ENCODE results near the gene SAMD14.

The SAMD14 gene

GRCh38 chr17:50115756-50116155, 14.2 kb downstream of the SAMD14 start:
- Histone ChIP-seq H3K4me2 (ENCODE audit: low read length) (no peak overlapping the region), H3K9me3 (ENCODE audit: control insufficient read depth, low read length) (no peaks in the 10 kb centered on the region), H2AFZ (no peak overlapping the region), H3K36me3 (ENCODE audit: control insufficient read depth, insufficient read depth, low read length) (no peaks in the 10 kb centered on the region), H3K9ac (no peak overlapping the region), H3K4me3 (ENCODE audit: low read depth, low read length) (no peak overlapping the region), H3K79me2 (no peaks in the 10 kb centered on the region), H3K27me3 (ENCODE audit: control insufficient read depth, insufficient read depth, low read length) (no peaks in the 10 kb centered on the region), H3K4me1 (peaks cover 20% of the 10 kb centered on the region), H3K27ac (no peak overlapping the region)
- TF ChIP-seq CTCF (IDR thresholded peaks at IDR 0.05) = no peak

- Histone ChIP-seq H2AFZ (no peak overlapping the region), H3K36me3 (ENCODE audit: control insufficient read depth, insufficient read depth, low read length) (no peaks in the 10 kb centered on the region), H3K4me3 (ENCODE audit: low read depth, low read length) (no peak overlapping the region), H3K4me1 (peaks cover 20% of the 10 kb centered on the region), H3K79me2 (no peaks in the 10 kb centered on the region), H3K9me3 (ENCODE audit: control insufficient read depth, low read length) (no peaks in the 10 kb centered on the region), H3K27me3 (ENCODE audit: control insufficient read depth, insufficient read depth, low read length) (no peaks in the 10 kb centered on the region), H3K27ac (no peak overlapping the region), H3K4me2 (ENCODE audit: low read length) (no peak overlapping the region), H3K9ac (no peak overlapping the region)
- TF ChIP-seq CTCF (IDR thresholded peaks at IDR 0.05) = peak; percentile 42
Observed at GRCh38 chr17:50114849-50115357, 15.1 kb downstream of the SAMD14 start.

- Histone ChIP-seq H3K9me3 (ENCODE audit: control insufficient read depth, low read length) (no peaks in the 10 kb centered on the region), H3K4me2 (ENCODE audit: low read length) (no peak overlapping the region), H3K79me2 (no peaks in the 10 kb centered on the region), H3K27ac (no peak overlapping the region), H2AFZ (no peak overlapping the region), H3K27me3 (ENCODE audit: control insufficient read depth, insufficient read depth, low read length) (no peaks in the 10 kb centered on the region), H3K36me3 (ENCODE audit: control insufficient read depth, insufficient read depth, low read length) (no peaks in the 10 kb centered on the region), H3K4me1 (peaks cover 20% of the 10 kb centered on the region), H3K4me3 (ENCODE audit: low read depth, low read length) (no peak overlapping the region), H3K9ac (no peak overlapping the region)
- no peak for TF ChIP-seq CTCF (IDR thresholded peaks at IDR 0.05)
Observed at GRCh38 chr17:50114401-50114800, 15.6 kb downstream of the SAMD14 start.

- no peaks in the 10 kb centered on the region for H3K27me3 ChIP-seq (ENCODE audit: control insufficient read depth, insufficient read depth, low read length)
- H3K79me2 ChIP-seq = no peaks in the 10 kb centered on the region
- H3K9ac ChIP-seq = no peak overlapping the region
- H2AFZ ChIP-seq = no peak overlapping the region
- TF ChIP-seq CTCF (IDR thresholded peaks at IDR 0.05) = no peak
- H3K36me3 ChIP-seq (ENCODE audit: control insufficient read depth, insufficient read depth, low read length) = no peaks in the 10 kb centered on the region
- no peak overlapping the region for H3K4me3 ChIP-seq (ENCODE audit: low read depth, low read length)
- no peaks in the 10 kb centered on the region for H3K9me3 ChIP-seq (ENCODE audit: control insufficient read depth, low read length)
- H3K27ac ChIP-seq = no peak overlapping the region
- peaks cover 20% of the 10 kb centered on the region for H3K4me1 ChIP-seq
- no peak overlapping the region for H3K4me2 ChIP-seq (ENCODE audit: low read length)
Observed at GRCh38 chr17:50113624-50114320, 16.2 kb downstream of the SAMD14 start.

GRCh38 chr17:50112694-50113093, 17.3 kb downstream of the SAMD14 start:
- Histone ChIP-seq H3K79me2 (no peaks in the 10 kb centered on the region), H3K36me3 (ENCODE audit: control insufficient read depth, insufficient read depth, low read length) (no peaks in the 10 kb centered on the region), H3K27ac (peak overlapping the region; percentile 59), H2AFZ (no peak overlapping the region), H3K9me3 (ENCODE audit: control insufficient read depth, low read length) (no peaks in the 10 kb centered on the region), H3K4me3 (ENCODE audit: low read depth, low read length) (no peak overlapping the region), H3K9ac (no peak overlapping the region), H3K27me3 (ENCODE audit: control insufficient read depth, insufficient read depth, low read length) (no peaks in the 10 kb centered on the region), H3K4me2 (ENCODE audit: low read length) (no peak overlapping the region), H3K4me1 (peaks cover 20% of the 10 kb centered on the region)
- TF ChIP-seq CTCF (IDR thresholded peaks at IDR 0.05) = no peak

Data from parathyroid adenoma (tissue), 2 donors.